GM23338 (cell line): ENCODE data around the gene NRSN2. TPM values are rescaled to one million over a fixed set of nuclear protein-coding genes. Genes with fewer than 3 reads are reported as not detected.

Experiments
- ATAC-seq: fragments of 200-7000 bp; cut with Tn5 transposase; 3 replicates; pipeline ENCODE4 v1.9.1; 2020
- DNase-seq: peaks from one replicate; pipeline ENCODE4 v3.0.0-alpha.2; 2015; ENCODE audit warnings: low spot score
- H2AFZ ChIP-seq: fragments of 200-600 bp; sonication (generic); 2 replicates; pipeline ENCODE4 v1.8.0; 2016; ENCODE audit warnings: antibody characterized with exemption, mild to moderate bottlenecking, moderate library complexity
- H3F3A ChIP-seq: fragments of 200-600 bp; sonication (generic); replicated peaks from 2 replicates; pipeline ENCODE4 v1.8.0; 2017; ENCODE audit warnings: antibody characterized with exemption, mixed run types, low read depth
- H3K27ac ChIP-seq: fragments of 200-600 bp; sonication (generic); 2 replicates; pipeline ENCODE4 v1.6.1; 2016; ENCODE audit warnings: low read depth
- H3K27me3 ChIP-seq: fragments of 200-600 bp; sonication (generic); 2 replicates; pipeline ENCODE4 v1.8.0; 2016; ENCODE audit warnings: mild to moderate bottlenecking, mixed run types, moderate library complexity; ENCODE audit not compliant: insufficient read depth
- H3K36me3 ChIP-seq: fragments of 200-600 bp; sonication (generic); 2 replicates; pipeline ENCODE4 v1.8.0; 2016; ENCODE audit warnings: mild to moderate bottlenecking; ENCODE audit not compliant: insufficient read depth
- H3K4me1 ChIP-seq: fragments of 200-600 bp; sonication (generic); 2 replicates; pipeline ENCODE4 v1.8.0; 2016; ENCODE audit warnings: mild to moderate bottlenecking, moderate library complexity; ENCODE audit not compliant: insufficient read depth
- H3K4me2 ChIP-seq: fragments of 200-600 bp; sonication (generic); 2 replicates; pipeline ENCODE4 v1.7.1; 2017; ENCODE audit warnings: mixed run types
- H3K4me3 ChIP-seq: fragments of 200-600 bp; sonication (generic); 2 replicates; pipeline ENCODE4 v1.6.1; 2016; ENCODE audit warnings: mixed run types
- H3K79me2 ChIP-seq: fragments of 200-600 bp; sonication (generic); replicated peaks from 2 replicates; pipeline ENCODE4 v1.8.0; 2017; ENCODE audit warnings: mild to moderate bottlenecking; ENCODE audit not compliant: insufficient read depth
- H3K9me2 ChIP-seq: fragments of 200-600 bp; sonication (generic); 2 replicates; pipeline ENCODE4 v1.8.0; 2017; ENCODE audit not compliant: insufficient read depth
- H4K20me1 ChIP-seq: fragments of 200-600 bp; sonication (generic); replicated peaks from 2 replicates; pipeline ENCODE4 v1.8.0; 2017; ENCODE audit warnings: mild to moderate bottlenecking; ENCODE audit not compliant: insufficient read depth
- H3K27ac Mint-ChIP-seq: 2 replicates; pipeline ENCODE4 v1.8.0; 2020; ENCODE audit warnings: inconsistent platforms, mild to moderate bottlenecking, moderate library complexity, mixed read lengths
- H3K27me3 Mint-ChIP-seq: 3 replicates; pipeline ENCODE4 v1.8.0; 2022; ENCODE audit warnings: low read depth, mild to moderate bottlenecking, moderate library complexity, mixed read lengths, inconsistent platforms; ENCODE audit not compliant: insufficient read depth, poor library complexity
- H3K36me3 Mint-ChIP-seq: 3 replicates; pipeline ENCODE4 v1.8.0; 2021; ENCODE audit warnings: low read depth, mild to moderate bottlenecking, inconsistent platforms, moderate library complexity, mixed read lengths
- H3K4me1 Mint-ChIP-seq: 3 replicates; pipeline ENCODE4 v1.8.0; 2020; ENCODE audit warnings: mild to moderate bottlenecking, inconsistent platforms, mixed read lengths
- H3K4me3 Mint-ChIP-seq: 3 replicates; pipeline ENCODE4 v1.8.0; 2021; ENCODE audit warnings: moderate library complexity, mild to moderate bottlenecking, inconsistent platforms, mixed read lengths
- H3K9me3 Mint-ChIP-seq: 3 replicates; pipeline ENCODE4 v1.8.0; 2020; ENCODE audit warnings: moderate library complexity, mild to moderate bottlenecking, inconsistent platforms, mixed read lengths
- CREB1 ChIP-seq: fragments of 250-450 bp; sonication (Bioruptor Pico); IDR thresholded peaks from 2 replicates; pipeline ENCODE4 v1.5.0; 2020; ENCODE audit warnings: low read depth, mild to moderate bottlenecking, moderate library complexity
- EZH2 ChIP-seq: fragments of 200-600 bp; sonication (generic); IDR thresholded peaks from one replicate; pipeline ENCODE4 v1.8.0; 2017; ENCODE audit warnings: antibody characterized with exemption, mild to moderate bottlenecking, low read depth; ENCODE audit not compliant: unreplicated experiment
- EZH2phosphoT487 ChIP-seq: fragments of 200-600 bp; sonication (generic); IDR thresholded peaks from one replicate; pipeline ENCODE4 v1.8.1; 2018; ENCODE audit warnings: antibody characterized with exemption; ENCODE audit not compliant: unreplicated experiment
- NANOG ChIP-seq: IDR thresholded peaks from 2 replicates; pipeline ENCODE4 v1.6.1; 2016; ENCODE audit warnings: antibody characterized with exemption, borderline replicate concordance
- POLR2AphosphoS5 ChIP-seq: IDR thresholded peaks from 2 replicates; pipeline ENCODE4 v1.6.1; 2016; ENCODE audit warnings: antibody characterized with exemption, low read depth
- REST ChIP-seq: IDR thresholded peaks from one replicate; pipeline ENCODE4 v1.6.1; 2018; ENCODE audit warnings: antibody characterized with exemption; ENCODE audit not compliant: unreplicated experiment
- STAT1 ChIP-seq: IDR thresholded peaks from one replicate; pipeline ENCODE4 v1.6.1; 2016; ENCODE audit warnings: antibody characterized with exemption; ENCODE audit not compliant: unreplicated experiment
- ZNF114 ChIP-seq: fragments of 250-450 bp; sonication (Bioruptor Pico); IDR thresholded peaks from 2 replicates; pipeline ENCODE4 v1.5.0; 2020; ENCODE audit warnings: mild to moderate bottlenecking, moderate library complexity
- ZNF331 ChIP-seq: fragments of 250-450 bp; sonication (Bioruptor Pico); IDR thresholded peaks from 2 replicates; pipeline ENCODE4 v1.5.0; 2020; ENCODE audit warnings: low read depth, mild to moderate bottlenecking, moderate library complexity
- polyA plus RNA-seq: library from polyadenylated mRNA; unstranded; fragments of >200 nt; fragmentation: Nextera tagmentation; extraction: Ambion mirVana; gene quantifications from 2 replicates; pipeline ENCODE4 v1.2.1, GENCODE V29; 2016
- total RNA-seq: library from RNA; depleted of rRNA; stranded (reverse); fragments of >200 nt; shearing (Covaris generic); gene quantifications from 2 replicates; pipeline ENCODE4 v1.2.3, GENCODE V29; 2014
- TF ChIP-seq, protein P1 (sequence below): fragments of 250-450 bp; sonication (Bioruptor Pico); IDR thresholded peaks from 2 replicates; pipeline ENCODE4 v1.5.0; 2020; ENCODE audit warnings: mild to moderate bottlenecking, moderate library complexity

Gene NRSN2
- total and polyA plus RNA-seq, 2 experiments from 2014 or later, result 14.4 to 17.9 TPM

DNA sequence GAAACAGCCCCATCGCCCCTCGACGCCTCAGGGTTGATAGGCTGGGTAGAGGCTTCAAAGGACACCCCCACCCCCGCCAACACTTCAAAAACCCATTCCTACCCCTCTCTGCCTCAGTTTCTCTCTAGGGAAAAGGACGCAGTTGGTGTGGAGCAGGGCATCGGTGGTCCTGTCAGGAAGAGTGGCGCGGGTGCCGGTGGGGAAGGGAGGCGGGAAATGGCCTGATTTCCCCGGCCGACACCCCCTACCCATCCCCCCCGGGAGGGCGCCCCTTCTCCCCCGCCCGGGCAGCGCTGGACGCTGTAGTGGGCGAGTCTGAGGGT lies 367 bp downstream of the NRSN2 start (continued):
- TF ChIP-seq, protein P1, sequence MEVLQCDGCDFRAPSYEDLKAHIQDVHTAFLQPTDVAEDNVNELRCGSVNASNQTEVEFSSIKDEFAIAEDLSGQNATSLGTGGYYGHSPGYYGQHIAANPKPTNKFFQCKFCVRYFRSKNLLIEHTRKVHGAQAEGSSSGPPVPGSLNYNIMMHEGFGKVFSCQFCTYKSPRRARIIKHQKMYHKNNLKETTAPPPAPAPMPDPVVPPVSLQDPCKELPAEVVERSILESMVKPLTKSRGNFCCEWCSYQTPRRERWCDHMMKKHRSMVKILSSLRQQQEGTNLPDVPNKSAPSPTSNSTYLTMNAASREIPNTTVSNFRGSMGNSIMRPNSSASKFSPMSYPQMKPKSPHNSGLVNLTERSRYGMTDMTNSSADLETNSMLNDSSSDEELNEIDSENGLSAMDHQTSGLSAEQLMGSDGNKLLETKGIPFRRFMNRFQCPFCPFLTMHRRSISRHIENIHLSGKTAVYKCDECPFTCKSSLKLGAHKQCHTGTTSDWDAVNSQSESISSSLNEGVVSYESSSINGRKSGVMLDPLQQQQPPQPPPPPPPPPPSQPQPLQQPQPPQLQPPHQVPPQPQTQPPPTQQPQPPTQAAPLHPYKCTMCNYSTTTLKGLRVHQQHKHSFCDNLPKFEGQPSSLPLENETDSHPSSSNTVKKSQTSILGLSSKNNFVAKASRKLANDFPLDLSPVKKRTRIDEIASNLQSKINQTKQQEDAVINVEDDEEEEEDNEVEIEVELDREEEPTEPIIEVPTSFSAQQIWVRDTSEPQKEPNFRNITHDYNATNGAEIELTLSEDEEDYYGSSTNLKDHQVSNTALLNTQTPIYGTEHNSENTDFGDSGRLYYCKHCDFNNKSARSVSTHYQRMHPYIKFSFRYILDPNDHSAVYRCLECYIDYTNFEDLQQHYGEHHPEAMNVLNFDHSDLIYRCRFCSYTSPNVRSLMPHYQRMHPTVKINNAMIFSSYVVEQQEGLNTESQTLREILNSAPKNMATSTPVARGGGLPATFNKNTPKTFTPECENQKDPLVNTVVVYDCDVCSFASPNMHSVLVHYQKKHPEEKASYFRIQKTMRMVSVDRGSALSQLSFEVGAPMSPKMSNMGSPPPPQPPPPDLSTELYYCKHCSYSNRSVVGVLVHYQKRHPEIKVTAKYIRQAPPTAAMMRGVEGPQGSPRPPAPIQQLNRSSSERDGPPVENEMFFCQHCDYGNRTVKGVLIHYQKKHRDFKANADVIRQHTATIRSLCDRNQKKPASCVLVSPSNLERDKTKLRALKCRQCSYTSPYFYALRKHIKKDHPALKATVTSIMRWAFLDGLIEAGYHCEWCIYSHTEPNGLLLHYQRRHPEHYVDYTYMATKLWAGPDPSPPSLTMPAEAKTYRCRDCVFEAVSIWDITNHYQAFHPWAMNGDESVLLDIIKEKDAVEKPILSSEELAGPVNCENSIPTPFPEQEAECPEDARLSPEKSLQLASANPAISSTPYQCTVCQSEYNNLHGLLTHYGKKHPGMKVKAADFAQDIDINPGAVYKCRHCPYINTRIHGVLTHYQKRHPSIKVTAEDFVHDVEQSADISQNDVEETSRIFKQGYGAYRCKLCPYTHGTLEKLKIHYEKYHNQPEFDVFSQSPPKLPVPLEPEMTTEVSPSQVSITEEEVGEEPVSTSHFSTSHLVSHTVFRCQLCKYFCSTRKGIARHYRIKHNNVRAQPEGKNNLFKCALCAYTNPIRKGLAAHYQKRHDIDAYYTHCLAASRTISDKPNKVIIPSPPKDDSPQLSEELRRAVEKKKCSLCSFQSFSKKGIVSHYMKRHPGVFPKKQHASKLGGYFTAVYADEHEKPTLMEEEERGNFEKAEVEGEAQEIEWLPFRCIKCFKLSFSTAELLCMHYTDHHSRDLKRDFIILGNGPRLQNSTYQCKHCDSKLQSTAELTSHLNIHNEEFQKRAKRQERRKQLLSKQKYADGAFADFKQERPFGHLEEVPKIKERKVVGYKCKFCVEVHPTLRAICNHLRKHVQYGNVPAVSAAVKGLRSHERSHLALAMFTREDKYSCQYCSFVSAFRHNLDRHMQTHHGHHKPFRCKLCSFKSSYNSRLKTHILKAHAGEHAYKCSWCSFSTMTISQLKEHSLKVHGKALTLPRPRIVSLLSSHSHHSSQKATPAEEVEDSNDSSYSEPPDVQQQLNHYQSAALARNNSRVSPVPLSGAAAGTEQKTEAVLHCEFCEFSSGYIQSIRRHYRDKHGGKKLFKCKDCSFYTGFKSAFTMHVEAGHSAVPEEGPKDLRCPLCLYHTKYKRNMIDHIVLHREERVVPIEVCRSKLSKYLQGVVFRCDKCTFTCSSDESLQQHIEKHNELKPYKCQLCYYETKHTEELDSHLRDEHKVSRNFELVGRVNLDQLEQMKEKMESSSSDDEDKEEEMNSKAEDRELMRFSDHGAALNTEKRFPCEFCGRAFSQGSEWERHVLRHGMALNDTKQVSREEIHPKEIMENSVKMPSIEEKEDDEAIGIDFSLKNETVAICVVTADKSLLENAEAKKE (CRISPR knock-in tag), result no peak
- TF ChIP-seq NANOG (no peak), ZNF331 (no peak), EZH2 (no peak), STAT1 (no peak), EZH2phosphoT487 (no peak), ZNF114 (CRISPR knock-in tag) (no peak), POLR2AphosphoS5 (no peak; the same call in 1 of the 2 replicates)

DNA sequence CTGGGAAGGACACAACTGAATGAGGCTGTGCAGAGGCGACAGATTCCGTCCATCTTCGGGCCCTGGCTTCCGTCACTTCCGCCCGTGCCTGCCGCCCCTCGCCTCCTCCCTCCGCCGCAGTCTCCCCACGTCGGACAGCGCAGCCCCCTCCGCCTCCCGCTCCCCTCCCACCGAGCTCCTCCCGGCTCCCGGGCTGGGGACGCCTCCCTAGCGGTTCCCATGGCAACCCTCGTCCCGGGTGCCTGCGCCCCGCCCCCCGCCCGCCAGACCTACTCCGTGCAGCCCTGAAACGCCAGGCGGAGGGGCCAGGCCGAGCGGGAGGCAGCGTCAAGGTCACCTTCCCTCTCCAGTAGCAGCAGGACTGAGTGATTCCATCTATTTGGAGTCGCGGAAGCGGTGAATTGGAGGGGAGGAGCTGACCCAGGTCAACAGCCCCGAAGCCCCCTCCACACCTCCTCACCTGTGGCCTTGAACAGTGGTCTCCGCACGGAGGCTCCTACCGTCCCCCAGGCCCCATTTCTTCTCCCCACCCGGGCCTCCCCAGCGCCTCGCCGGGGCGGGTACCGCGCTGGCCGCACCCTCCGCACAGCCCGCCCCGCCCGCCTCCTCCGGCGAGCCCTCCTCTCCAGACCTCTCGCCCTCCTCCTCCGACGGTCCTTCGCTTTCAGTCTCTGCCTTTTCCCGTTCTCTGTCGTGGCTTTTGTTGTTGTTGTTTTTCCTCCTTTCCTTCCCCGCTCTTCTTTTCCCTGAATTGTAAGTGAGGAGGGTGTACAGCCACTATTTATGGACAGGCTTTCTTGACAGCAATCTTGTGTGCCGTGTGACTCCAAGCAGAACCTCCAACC lies 951 bp downstream of the NRSN2 start:
- Histone ChIP-seq H3K79me2 (no peaks in the 10 kb centered on the region), H2AFZ (peak overlapping the region; percentile 95), H3K9me2 (no peaks in the 10 kb centered on the region), H3K36me3 (no peaks in the 10 kb centered on the region), H3K4me3 (peak overlapping the region; percentile 94), H3K27ac (peak overlapping the region; percentile 87), H3K4me1 (peaks cover 15% of the 10 kb centered on the region), H4K20me1 (no peaks in the 10 kb centered on the region), H3K27me3 (no peaks in the 10 kb centered on the region), H3K4me2 (peak overlapping the region; percentile 97), H3F3A (peaks cover 13% of the 10 kb centered on the region; the same call in 1 of the 2 replicates)
- DNase-seq (peak; percentile 99), ATAC-seq (peak; percentile 82)
- Mint-ChIP-seq H3K36me3 (peaks cover 2% of the 10 kb centered on the region; the same call in 1 of the 3 replicates), H3K27me3 (peaks cover 13% of the 10 kb centered on the region), H3K4me1 (peaks cover 16% of the 10 kb centered on the region), H3K9me3 (no peaks in the 10 kb centered on the region; the same call in 2 of the 3 replicates), H3K4me3 (peak overlapping the region; percentile 88), H3K27ac (peak overlapping the region; percentile 92)
- TF ChIP-seq POLR2AphosphoS5, result peak; percentile 60; the same call in 1 of the 2 replicates
- no peak for TF ChIP-seq REST
- peak; percentile 85 for TF ChIP-seq CREB1 (CRISPR knock-in tag)
- TF ChIP-seq EZH2phosphoT487, result no peak
